ENCODE measurements around the gene NREP. TPM values are rescaled to one million over a fixed set of nuclear protein-coding genes. Genes with fewer than 3 reads are reported as not detected.

The NREP gene, protein sequence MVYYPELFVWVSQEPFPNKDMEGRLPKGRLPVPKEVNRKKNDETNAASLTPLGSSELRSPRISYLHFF
- 15.5 and 15.7 TPM in 2 replicates for total RNA-seq

GRCh38 chr5:111756581-111757354 is at the start of gene NREP:
NREP (minus strand) TSS chr5:111757194; CDS start chr5:111755772, 1,422 bp downstream.

Other genes starting within 250 kb of the NREP start
- gene STARD4, start 244.7 kb downstream of the NREP start, total RNA-seq: 9.2 and 9.6 TPM in 2 replicates

Data from cardiac ventricle fibroblast (primary cell).